NCI-H1694 (cell line): ENCODE measurements around the gene PLEKHG5.
"Not testable (repeated sequence)": the region's sequence is repeated elsewhere in the genome, so short reads cannot be mapped to it uniquely, and the experiment has no call there.

Experiments used
- DNase-seq: peaks from one replicate; lab custom pipeline; 2025; lab: John Stamatoyannopoulos, UW

The PLEKHG5 gene

DNA sequence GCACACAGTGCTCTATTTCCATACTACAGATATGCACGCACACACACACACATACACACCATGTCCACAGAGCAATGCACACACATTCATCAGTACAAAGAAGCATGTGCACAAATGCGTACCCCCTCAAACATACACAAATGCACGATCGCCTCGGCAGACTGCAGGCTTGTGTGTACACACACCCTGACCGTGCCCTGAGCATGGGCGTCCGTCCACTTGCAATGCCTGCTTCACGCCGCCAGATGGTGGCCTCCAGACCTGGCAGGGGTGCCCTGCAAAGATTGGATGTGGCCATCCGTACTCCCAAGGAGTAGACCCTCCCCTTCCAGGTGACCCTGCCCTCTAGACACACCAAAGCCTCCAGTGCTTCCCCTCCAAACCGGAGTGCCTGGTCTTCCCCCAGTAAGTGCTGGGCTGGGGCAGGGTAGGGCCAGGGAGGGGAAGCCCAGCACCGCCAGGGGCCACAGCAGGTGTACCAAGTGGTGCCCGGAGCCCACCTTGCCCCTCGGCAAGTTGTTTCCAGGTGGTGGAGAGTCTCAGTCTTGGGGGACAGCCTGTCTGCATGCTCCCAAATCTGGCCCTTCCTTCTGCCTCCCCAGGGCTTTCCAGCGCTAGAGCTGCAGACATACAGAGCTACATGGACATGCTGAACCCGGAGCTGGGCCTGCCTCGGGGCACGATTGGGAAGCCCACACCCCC, 46.3 kb downstream of the PLEKHG5 start:
- DNase-seq: no peak

DNA sequence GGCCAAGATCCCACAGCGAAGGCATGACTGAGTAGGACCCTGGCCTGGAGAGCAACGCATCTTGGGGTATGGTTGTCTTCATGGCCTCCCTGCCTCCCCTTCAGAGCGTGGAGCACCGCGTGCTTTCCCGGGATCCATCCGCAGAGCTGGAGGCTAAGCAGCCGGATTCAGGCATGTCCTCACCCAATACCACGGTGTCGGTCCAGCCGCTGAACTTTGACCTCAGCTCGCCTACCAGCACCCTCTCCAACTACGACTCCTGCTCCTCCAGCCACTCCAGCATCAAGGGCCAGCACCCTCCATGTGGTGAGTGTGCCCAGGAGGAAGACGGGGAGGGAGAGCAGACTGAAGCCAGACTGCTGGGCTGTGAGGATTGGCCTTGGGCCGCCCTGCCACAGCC, 47.1 kb downstream of the PLEKHG5 start:
- DNase-seq: no peak

DNA sequence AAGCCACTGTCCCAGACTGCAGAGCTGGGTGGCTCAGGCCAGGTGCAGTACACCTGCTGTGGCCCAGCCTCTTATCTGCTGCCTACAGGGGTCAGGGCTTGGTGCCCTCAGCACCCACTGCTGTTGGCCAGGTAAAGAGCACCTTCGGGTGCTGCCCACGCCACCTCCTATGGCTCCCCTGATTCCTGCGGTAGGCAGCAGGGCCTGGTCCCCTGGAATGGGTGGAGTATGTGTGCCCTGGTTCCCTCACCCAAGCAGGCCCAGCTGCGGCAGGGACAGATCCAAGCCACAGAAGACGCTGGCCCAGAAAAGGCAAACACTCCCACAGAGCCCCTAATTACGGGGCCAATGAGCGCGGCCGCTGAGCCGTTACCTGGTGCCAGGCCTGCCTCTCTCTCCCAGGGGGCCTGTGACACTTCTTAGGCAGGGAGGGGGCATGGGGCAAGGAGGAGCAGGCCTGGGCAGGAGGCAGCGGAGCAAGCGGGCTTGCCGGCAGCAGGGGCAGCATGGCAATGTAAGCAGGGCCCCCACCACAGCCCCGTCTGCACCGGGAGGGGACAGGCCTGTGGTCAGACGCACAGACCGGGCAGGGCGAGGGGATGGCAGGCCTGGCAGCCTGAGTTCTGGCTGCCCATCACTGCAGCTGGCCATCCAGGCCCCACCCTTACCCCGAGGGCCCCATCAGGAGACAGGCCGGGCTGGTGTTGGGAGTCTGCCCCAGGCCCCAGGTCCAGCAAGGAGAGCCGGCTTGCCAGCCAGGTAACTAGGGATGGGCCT, 47.9 kb downstream of the PLEKHG5 start:
- DNase-seq: no peak

DNA sequence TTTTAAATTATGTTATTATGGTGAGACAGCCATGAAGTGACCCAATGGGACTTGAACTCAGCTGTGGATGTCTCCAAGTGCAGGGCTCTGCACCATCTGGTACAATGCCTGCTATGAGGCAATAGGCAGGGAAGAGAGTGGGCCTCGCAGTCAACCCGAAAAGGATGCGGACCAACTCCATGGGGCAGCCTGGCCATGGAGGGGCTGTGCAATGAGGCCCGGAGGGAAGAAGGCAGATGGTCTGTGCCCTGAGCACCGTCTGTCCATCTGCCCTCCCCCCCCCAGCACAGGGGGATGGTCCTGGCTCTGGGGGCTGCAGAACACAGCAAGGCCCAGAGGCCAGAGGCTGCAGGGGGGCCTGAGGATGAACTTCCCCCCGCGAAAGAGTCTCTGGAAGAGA, 49.9 kb downstream of the PLEKHG5 start:
- no peak for DNase-seq

DNA sequence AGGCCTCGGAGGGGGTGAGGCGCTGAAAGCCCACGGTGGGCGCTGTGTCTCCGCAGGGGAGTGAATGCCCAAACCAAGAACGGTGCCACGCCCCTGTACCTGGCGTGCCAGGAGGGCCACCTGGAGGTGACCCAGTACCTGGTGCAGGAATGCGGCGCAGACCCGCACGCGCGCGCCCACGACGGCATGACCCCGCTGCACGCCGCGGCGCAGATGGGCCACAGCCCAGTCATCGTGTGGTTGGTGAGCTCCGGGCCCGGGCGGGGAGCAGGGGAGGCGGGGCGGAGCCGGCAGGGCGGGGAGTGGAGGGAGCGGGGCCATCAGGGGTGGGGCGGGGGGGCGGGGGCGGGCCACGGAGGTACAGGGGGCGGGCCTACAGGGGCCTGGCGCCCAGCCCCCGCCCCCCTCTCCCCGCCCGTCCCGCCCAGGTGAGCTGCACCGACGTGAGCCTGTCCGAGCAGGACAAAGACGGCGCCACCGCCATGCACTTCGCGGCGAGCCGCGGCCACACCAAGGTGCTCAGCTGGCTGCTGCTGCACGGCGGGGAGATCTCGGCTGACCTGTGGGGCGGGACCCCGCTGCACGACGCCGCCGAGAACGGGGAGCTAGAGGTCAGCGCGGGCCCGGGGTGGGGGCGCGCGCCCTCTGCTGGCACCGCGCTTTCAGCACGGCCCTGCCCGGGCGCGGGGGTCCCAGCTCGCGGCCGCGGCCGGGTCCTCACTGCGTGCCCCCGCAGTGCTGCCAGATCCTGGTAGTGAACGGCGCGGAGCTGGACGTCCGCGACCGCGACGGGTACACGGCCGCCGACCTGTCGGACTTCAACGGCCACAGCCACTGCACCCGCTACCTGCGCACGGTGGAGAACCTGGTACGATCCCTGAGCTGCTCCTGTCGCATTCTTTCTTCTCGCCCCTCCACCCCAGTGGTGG, 51.0 kb downstream of the PLEKHG5 start:
- no peak for DNase-seq

DNA sequence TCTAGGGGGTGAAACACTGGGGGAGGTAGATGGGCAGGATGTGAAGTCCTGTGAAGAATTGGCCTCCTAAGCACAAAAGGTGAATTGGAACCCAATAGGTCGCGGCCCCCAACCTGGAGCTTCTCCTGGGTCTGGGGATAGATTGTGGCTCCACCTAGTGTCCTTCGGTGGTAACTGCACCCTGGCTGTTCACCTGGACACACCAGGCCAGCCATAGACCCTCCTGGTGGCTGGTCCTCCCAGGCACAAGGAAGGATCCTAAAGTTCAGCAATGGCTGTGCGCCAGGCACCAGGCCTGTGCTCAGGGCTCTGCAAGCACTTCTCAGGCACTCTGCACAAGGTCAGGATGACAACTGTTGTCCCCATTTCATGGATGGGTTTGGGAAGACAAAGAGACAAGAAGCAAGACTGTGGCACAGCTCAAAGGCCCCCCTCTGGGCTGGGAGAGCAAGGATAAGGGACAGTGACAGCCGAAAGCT, 53.4 kb downstream of the PLEKHG5 start:
- DNase-seq: peak; percentile 64

DNA sequence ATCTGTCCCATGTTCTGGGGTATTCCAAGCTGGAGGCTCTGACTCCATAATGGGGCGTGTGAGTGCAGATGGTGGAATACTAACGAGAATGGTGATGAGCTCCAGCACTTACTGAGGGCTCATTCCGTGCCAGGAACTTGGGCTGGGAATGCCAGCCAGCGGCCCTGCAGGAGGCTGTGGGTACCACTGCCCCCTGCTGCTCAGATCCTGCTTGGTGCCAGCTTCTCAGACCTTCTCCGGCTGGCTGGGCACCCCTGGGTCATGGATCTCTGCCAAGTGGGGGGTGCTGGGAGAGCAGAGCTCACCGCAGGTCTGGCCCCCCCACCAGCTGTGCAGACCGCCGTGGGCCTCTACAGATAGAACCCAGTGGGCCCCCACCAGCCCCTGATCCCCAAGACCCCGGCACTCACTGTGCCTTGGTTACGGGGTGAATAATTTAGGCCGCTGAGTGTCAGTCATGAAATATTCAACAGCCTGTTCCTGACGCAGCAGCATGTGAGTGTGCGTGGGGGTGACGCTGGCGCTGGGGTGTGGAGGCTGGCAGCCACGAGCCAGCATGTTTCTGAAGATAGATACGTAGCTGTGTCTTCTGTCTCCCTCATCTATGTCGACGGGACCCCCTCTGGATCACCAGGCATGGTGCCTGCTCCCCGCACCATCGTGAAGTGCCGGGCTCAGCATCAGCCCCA, 54.3 kb downstream of the PLEKHG5 start:
- DNase-seq: peak; percentile 85

DNA sequence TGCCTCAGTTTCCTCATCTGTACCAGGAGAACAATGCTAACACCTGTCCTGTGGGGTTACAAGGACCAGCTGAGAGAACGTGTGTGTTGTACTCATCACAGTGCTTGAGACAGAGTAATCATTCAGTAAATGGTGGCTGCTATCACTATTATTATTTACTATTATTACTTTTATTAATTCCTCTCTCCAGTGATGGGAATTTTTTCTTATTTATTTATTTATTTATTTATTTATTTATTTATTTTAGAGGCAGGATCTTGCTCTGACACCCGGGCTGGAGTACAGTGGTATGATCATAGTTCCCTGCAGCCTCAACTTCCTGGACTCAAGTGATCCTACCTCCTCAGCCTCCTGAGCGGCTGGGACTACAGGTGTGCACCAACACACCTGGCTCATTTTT, 55.2 kb downstream of the PLEKHG5 start:
- DNase-seq: not testable (repeated sequence)

DNA sequence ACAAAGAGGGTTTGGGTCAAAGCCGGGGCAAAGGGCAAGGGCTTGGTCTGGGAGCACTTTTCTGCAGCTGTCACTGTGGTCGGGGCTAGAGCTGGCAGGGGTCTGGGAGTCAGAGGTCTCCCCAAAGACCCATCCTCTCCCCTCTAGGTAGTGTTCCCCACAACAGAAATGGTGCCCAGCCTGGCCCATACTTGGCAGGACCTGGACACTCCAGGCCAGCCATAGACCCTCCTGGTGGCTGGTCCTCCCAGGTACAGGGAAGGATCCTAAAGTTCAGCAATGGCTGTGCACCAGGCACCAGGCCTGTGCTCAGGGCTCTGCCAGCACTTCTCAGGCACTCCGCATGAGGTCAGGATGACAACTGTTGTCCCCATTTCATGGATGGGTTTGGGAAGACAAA, 55.9 kb downstream of the PLEKHG5 start:
- no peak for DNase-seq

DNA sequence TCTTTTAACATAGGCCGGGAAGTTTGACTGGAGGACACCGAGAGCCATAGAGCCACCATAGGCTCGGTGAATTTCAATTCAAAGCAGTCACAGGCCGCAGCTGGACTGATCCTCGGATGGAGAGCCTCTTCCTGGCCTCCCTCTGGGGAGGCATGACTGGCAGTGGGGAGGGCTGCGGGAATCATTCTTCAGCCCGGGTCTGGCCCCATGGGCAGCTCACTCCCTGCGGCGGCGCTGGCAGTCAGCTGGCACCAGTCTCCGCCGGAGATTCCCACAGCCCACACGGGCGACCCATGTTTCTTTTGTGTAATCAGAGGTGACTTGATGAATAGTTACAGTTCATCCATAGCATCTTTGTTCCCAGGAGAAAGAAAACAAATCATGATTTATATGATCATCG, 56.3 kb downstream of the PLEKHG5 start:
- no peak for DNase-seq

DNA sequence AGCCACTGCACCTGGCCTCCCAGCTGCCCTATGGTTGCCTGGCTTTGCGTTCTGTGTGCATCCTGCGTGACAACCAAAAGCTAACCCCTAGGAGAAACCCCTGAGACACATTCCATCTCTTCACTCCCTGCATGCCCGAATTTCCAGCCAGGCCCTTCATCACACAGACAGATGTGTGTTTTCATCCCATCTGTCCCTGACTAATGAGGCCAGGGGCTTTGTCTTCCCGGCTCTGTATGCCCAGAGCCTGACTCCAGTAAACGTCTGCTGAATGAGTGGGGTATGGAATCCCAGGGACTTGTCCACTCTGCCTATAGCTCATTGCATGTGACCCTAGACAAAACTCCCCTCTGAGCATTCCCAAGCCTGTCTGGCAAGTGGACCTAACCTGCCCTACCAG, 57.3 kb downstream of the PLEKHG5 start:
- peak; percentile 58 for DNase-seq

DNA sequence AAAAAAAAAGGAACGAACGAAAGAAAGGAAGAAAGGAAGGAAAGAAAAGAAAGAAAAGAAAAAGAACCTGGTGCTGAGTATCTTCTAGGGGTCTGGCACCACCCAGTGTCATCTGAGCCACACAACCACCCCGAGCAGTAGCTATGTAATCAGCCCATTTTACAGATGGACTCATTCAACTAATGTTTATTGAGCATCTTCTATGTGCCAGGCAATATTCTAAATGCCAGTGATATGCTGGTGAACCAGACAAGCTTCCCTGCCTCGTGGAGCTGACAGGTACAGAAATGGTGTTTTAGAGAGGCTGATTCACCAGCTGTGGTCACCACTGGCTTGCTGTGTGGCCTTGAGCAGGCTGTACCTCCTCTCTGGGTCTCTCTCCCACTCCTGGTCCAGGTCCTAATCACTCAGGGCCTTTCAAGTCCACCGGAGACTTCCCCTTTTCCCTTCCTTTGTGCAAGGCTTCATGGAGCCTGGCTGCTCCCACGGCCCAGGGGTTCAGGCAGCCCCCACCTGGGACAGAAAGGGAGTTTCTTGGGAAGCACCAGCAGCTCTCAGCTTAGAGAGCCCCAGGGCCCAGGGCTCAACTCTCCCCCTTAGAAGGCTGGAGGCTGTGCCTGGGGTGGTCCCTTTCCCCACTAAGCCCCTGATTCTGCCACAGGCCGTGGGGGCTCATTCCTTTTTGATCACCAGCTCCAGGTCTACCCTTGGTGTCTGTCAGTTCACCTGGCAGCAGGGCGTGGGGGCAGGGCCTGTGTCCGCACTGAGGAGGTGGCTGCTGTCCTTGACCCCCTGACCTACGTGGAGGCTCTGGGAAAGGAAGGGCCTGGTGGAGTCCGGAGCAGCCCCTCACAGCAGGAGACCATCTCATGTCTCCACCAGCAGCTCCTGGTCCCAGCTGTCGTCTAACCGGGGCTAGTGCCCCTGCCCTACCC, 59.6 kb downstream of the PLEKHG5 start:
- not testable (repeated sequence) for DNase-seq

DNA sequence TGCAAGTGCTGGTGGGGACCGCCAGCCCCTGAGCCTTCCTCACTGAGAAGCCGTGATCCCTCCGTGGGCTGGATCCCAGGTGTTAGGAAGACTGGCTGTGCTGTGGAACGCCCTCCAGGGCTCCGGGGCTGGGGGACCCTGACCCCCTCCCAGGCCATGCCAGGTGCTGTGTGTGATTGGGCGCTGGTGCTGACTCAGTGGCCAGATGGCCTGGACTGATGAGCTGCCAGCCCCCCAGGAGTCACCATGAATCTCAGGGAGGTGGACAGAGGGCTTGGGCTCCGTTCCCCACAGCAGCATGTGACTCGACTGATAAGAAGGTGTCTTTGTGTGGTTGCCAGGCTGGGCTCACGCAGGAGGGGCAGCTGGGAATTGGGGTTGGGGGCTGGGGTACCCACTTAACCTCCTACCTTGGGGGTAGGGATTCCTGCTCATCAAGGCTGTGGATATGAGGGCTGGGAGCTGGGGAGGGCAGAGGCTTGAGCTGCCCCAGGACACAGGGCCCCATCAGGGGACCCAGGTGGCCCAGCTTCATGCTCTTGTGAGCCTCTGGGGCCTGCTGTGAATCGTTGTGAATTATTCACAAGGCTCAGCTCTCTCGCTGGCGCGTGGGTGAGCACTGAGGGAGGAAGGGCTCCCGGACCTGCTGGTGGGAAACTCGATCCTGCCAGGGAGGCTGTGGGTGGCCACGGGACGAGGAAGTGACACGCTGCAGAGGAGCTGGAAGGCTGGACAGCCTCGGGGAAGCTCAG, 61.6 kb downstream of the PLEKHG5 start:
- not testable (repeated sequence) for DNase-seq

DNA sequence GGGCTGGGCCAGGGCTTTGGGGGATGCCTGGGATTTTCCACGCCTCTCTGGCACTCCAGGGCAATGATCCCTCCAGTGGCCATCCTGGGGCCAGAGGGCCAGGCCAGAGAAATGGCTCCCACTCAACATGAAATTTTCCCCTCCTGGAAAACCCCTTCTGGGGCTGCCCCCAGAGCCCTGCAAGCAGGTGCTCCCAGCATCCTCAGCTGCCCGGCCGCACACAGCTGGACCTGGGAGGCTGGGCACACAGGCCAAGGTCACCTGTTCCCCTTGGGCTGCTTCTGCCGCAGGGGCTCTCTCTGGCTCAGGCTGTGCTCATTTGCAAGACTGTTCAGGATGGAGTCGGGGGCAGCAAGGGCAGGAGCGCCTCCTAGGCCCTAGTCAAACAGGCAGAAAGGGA, 63.0 kb downstream of the PLEKHG5 start:
- not testable (repeated sequence) for DNase-seq

DNA sequence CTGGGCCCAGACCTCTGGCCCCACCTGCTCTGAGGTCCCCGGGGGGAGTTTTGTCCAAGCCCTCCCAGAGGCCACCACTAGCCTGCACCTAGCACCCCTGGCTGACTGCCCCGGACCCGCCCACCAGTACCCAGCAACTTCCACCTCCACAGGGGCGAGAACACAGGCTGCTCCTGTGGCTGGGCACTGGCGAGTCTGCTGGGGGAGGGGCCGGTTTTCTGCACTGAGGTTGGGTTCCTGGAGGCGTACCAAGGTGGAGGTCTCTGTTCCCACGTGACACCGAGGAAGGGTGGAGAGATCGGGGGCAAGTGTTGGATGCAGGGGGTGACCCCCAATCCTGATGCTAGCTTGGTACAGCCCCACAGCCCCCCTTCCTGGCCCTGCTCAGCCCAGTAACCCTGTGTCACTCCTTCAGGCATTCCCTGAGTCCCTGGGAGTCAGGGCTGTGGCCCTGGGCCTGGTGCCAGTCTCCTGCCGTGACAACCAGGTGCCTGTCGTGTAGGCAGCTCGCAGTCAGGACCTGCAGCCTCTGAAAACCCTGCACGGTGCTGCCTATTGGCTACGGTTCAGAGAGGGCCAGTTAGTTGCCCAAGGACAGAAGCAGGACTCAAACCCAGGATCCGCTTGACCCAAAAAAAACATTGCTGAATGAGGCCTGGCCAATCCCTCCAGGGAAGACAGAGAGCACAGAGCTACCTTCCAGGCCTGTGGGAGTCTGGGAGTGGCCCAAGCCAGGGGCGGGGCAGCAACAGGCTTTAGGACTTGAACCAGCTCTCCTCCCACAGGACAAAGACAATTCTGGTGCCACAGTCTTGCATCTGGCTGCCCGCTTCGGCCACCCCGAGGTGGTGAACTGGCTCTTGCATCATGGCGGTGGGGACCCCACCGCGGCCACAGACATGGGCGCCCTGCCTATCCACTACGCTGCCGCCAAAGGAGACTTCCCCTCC, 63.8 kb downstream of the PLEKHG5 start:
- no peak for DNase-seq

DNA sequence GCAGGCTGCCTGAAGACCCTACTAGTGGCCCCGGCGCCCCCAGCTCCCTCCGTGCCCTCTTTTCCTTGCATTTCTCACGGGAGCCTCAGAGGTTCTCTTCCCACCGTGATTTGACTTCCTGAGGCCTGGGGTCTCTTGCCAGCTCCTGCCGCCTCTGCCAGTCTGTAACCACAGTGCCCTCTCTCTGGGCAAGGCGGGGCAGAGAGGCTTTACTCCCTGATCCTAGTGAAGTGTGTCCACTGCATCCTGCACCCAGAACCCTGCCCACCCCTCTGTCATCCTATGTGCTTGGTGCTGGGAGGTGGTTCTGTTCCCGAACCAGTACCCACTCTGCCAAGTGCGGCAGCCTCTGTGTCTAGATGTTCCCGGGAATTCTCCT, 64.5 kb downstream of the PLEKHG5 start:
- DNase-seq: no peak

DNA sequence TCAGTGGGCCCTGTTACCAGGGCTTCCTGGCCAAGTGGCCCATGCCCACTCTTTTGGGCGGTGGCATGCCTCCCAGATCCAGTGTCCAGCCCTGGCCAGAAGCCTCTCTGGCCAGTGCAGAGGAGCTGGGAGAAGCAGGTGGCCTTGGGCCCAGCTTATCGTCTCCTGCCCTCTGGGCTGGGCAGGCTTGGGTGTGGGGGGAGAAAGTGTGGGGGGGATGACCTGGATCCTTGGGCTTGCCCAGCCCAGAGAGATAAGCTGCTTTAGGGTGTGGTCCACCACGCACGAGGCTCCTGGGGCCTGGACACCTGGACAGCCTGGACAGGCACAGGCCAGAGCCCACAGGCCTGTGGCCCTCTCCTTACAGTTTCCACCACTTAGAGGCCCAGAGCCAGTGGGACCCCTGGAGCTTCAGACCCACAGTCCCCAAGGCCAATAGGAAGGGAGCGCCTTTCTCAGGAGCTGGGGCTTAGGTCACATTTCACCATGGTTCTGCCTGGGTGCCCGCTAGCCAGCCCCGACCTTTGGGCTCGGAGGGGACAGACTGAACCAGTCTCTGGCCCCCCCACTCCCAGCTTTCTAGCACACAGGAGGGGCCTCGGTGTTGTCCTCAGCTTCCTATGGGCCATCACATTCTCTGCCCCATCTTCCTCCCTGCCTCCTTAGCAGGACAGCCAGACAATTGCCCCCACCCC, 65.0 kb downstream of the PLEKHG5 start:
- DNase-seq: no peak

DNA sequence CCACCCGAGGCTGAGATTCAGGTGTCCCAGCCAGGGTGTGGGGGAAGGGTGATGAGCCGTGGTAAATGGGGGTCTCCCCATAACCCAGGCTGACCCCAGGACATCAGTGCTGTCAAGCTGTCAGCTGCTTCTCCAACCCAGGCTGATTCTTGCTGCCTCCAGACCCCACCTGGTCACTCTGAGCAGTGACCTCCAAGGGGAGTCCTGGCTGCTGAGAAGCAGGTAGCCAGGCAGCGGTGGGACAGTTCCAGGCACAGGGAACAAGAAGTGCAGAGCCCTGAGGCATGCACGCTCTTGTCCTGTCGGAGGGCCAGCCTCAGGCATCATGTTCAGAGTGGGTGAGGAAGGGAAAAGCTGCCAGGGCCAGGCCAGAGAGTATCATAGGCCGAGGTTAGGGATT, 65.8 kb downstream of the PLEKHG5 start:
- DNase-seq: no peak
